Activated CD8-positive, alpha-beta T cell treated with anti-CD3 and anti-CD28 coated beads for 36 hours (primary cell): ENCODE data around the gene ROR2. TPM values are rescaled to one million over a fixed set of nuclear protein-coding genes. Genes with fewer than 3 reads are reported as not detected.

ENCODE experiments used
- ATAC-seq: fragments of 200-7000 bp; cut with Tn5 transposase; one replicate; pipeline ENCODE4 v1.10.0; 2021; ENCODE audit warnings: mild to moderate bottlenecking, moderate library complexity
- CTCF ChIA-PET: fragments of 350-600 bp; sonication (Branson Sonifier 250); formaldehyde crosslinking; loops from one replicate; lab custom pipeline; 2021; ENCODE audit warnings: antibody characterized with exemption; lab: Charles Lee
- POLR2A ChIA-PET: fragments of 350-600 bp; sonication (Branson Sonifier 250); formaldehyde crosslinking; loops from one replicate; lab custom pipeline; 2021; ENCODE audit warnings: antibody characterized with exemption; lab: Charles Lee
- DNase-seq: peaks from one replicate; pipeline ENCODE4 v3.0.0-alpha.2; 2020
- H3K27ac Mint-ChIP-seq: one replicate; pipeline ENCODE4 v1.8.0; 2021; ENCODE audit warnings: mild to moderate bottlenecking, mixed read lengths
- H3K27me3 Mint-ChIP-seq: one replicate; pipeline ENCODE4 v1.8.0; 2021; ENCODE audit warnings: mixed read lengths
- H3K36me3 Mint-ChIP-seq: one replicate; pipeline ENCODE4 v1.8.0; 2021; ENCODE audit warnings: low read depth, mixed read lengths
- H3K4me1 Mint-ChIP-seq: one replicate; pipeline ENCODE4 v1.8.0; 2021; ENCODE audit warnings: low read depth, mixed read lengths
- H3K4me3 Mint-ChIP-seq: one replicate; pipeline ENCODE4 v1.8.0; 2021; ENCODE audit warnings: mild to moderate bottlenecking, moderate library complexity, mixed read lengths
- H3K9me3 Mint-ChIP-seq: one replicate; pipeline ENCODE4 v1.8.0; 2021; ENCODE audit warnings: mixed read lengths
- CTCF ChIP-seq: fragments of 200-600 bp; IDR thresholded peaks from one replicate; pipeline ENCODE4 v1.8.0; 2022; ENCODE audit warnings: antibody characterized with exemption, mild to moderate bottlenecking
- intact Hi-C: fragments of 100-400 bp; cut with micrococcal nuclease; formaldehyde crosslinking; loops from one replicate; pipeline ENCODE4 v1.10.0; 2022
- total RNA-seq, 2 experiments: library from RNA; stranded (reverse); gene quantifications; one replicate each; pipeline ENCODE4 v1.2.3, GENCODE V29; 2021

ROR2 gene
- total RNA-seq, 2 experiments from 2014 or later = not detected

- H3K27ac Mint-ChIP-seq = no peak overlapping the region
- ChIA-PET POLR2A (interaction anchor here (0.6 kb wide), 1 partner anchor 15 kb away, joined by 3 read pairs; no protein-coding TSS in a partner anchor), CTCF (interaction anchor here (0.9 kb wide), 1 partner anchor 48 kb away, joined by 3 read pairs; the partner anchor contains the start of gene ROR2)
- no peak for TF ChIP-seq CTCF
- H3K27me3 Mint-ChIP-seq = no peaks in the 10 kb centered on the region
- no peak for DNase-seq
- intact Hi-C loops = no loop called here
- peaks cover 10% of the 10 kb centered on the region for H3K4me1 Mint-ChIP-seq
- H3K9me3 Mint-ChIP-seq = no peaks in the 10 kb centered on the region
- no peak for ATAC-seq
- no peak overlapping the region for H3K4me3 Mint-ChIP-seq
- H3K36me3 Mint-ChIP-seq = no peaks in the 10 kb centered on the region
Observed at GRCh38 chr9:91902475-91903125, 47.4 kb downstream of the ROR2 start.

- no peak for DNase-seq
- no peak for TF ChIP-seq CTCF
- CTCF ChIA-PET = no interaction called here
Observed at GRCh38 chr9:91900797-91901177, 49.2 kb downstream of the ROR2 start.

GRCh38 chr9:91900055-91900796 is 49.8 kb downstream of the ROR2 start:
- Mint-ChIP-seq H3K4me3 (no peak overlapping the region), H3K27ac (no peak overlapping the region), H3K36me3 (no peaks in the 10 kb centered on the region), H3K9me3 (no peaks in the 10 kb centered on the region), H3K4me1 (no peaks in the 10 kb centered on the region), H3K27me3 (peaks cover 6% of the 10 kb centered on the region)
- no peak for ATAC-seq
- POLR2A ChIA-PET = no interaction called here
- CTCF ChIA-PET = no interaction called here
- TF ChIP-seq CTCF = no peak
- no peak for DNase-seq
- intact Hi-C loops = no loop called here

More at GRCh38 chr9:91900797-91901177, 49.2 kb downstream of the ROR2 start:
- H3K36me3 Mint-ChIP-seq = no peaks in the 10 kb centered on the region
- no peaks in the 10 kb centered on the region for H3K4me1 Mint-ChIP-seq
- intact Hi-C loops = no loop called here
- no peak overlapping the region for H3K27ac Mint-ChIP-seq
- peaks cover 5% of the 10 kb centered on the region for H3K27me3 Mint-ChIP-seq
- POLR2A ChIA-PET = no interaction called here
- H3K4me3 Mint-ChIP-seq = no peak overlapping the region
- no peaks in the 10 kb centered on the region for H3K9me3 Mint-ChIP-seq
- ATAC-seq = no peak

- Mint-ChIP-seq H3K9me3 (no peaks in the 10 kb centered on the region), H3K4me1 (no peaks in the 10 kb centered on the region), H3K4me3 (no peak overlapping the region), H3K27ac (no peak overlapping the region), H3K36me3 (no peaks in the 10 kb centered on the region), H3K27me3 (peaks cover 10% of the 10 kb centered on the region)
- ATAC-seq (no peak), DNase-seq (no peak)
- no peak for TF ChIP-seq CTCF
- intact Hi-C loops = no loop called here
- ChIA-PET POLR2A (no interaction called here), CTCF (no interaction called here)
Observed at GRCh38 chr9:91899594-91899993, 50.4 kb downstream of the ROR2 start.

GRCh38 chr9:91899219-91899563 is 50.8 kb downstream of the ROR2 start:
- Mint-ChIP-seq H3K27me3 (peaks cover 10% of the 10 kb centered on the region), H3K27ac (no peak overlapping the region), H3K4me3 (no peak overlapping the region), H3K4me1 (no peaks in the 10 kb centered on the region), H3K9me3 (no peaks in the 10 kb centered on the region), H3K36me3 (no peaks in the 10 kb centered on the region)
- no peak for TF ChIP-seq CTCF
- ChIA-PET CTCF (no interaction called here), POLR2A (no interaction called here)
- intact Hi-C loops = no loop called here
- DNase-seq = no peak
- no peak for ATAC-seq
